GM12874 (cell line): ENCODE data around the gene SLC37A1.
A peak's percentile ranks its signal among the peaks of the same experiment; 100 is the strongest.

Experiments
- CTCF ChIP-seq: IDR thresholded peaks from 2 replicates; pipeline ENCODE4 v1.5.1; 2011; ENCODE audit warnings: low read depth, mild to moderate bottlenecking, control low read depth, low read length, moderate library complexity; ENCODE audit not compliant: insufficient read depth

Gene SLC37A1

GRCh38 chr21:42569732-42570301, 56.2 kb downstream of the SLC37A1 start:
- no peak for TF ChIP-seq CTCF

GRCh38 chr21:42570362-42570761, 56.7 kb downstream of the SLC37A1 start:
- TF ChIP-seq CTCF = no peak

GRCh38 chr21:42570841-42571387, 57.3 kb downstream of the SLC37A1 start:
- TF ChIP-seq CTCF = no peak

- TF ChIP-seq CTCF = no peak
These were observed 57.9 kb downstream of the SLC37A1 start for GRCh38 chr21:42571391-42572150.

- TF ChIP-seq CTCF = no peak
These were observed 59.3 kb downstream of the SLC37A1 start for GRCh38 chr21:42572906-42573495.

- TF ChIP-seq CTCF = 0 out of 2 replicates have a peak, but pooled peaks have one; percentile 4
These were observed 60.8 kb downstream of the SLC37A1 start for GRCh38 chr21:42574234-42575027.

- no peak for TF ChIP-seq CTCF
These were observed 61.5 kb downstream of the SLC37A1 start for GRCh38 chr21:42575111-42575510.
